Measurements from ENCODE around the gene IER5L. TPM values are rescaled to one million over a fixed set of nuclear protein-coding genes. Genes with fewer than 3 reads are reported as not detected.

The IER5L gene
- total and polyA plus RNA-seq, 9 of the 15 experiments (the other 6 are each of a cell fraction or from before 2014, with no cell fraction given), result 0.14 to 11.9 (median 0.52) TPM

GRCh38 chr9:129218918-129219317, 40.9 kb upstream of the IER5L start (continued):
- TF ChIP-seq CHD4 (IDR thresholded peaks at IDR 0.05; ENCODE audit: insufficient read depth, insufficient replicate concordance, low read depth, low read length, poor library complexity, severe bottlenecking) (peak; percentile 73), SUPT5H (IDR thresholded peaks at IDR 0.05) (no peak), CEBPB (tag; IDR thresholded peaks at IDR 0.05) (no peak), ARID1B (IDR thresholded peaks at IDR 0.05) (no peak), TEAD2 (tag; IDR thresholded peaks at IDR 0.05) (no peak), ZNF707 (CRISPR knock-in tag; conservative IDR thresholded peaks at IDR 0.05) (no peak), CEBPG (CRISPR knock-in tag; IDR thresholded peaks at IDR 0.05) (peak; percentile 43; the same call in 1 of the 2 replicates), CEBPG (tag; conservative IDR thresholded peaks at IDR 0.05 in 1 of 2, IDR thresholded peaks at IDR 0.05 in 1 of 2) (no peak), ARID2 (IDR thresholded peaks at IDR 0.05) (no peak), ZNF398 (CRISPR knock-in tag; IDR thresholded peaks at IDR 0.05) (no peak), RBM25 (IDR thresholded peaks at IDR 0.05; ENCODE audit: low read depth, low read length, severe bottlenecking) (peak; percentile 73), ARID4B (CRISPR knock-in tag; IDR thresholded peaks at IDR 0.05) (no peak), NUFIP1 (IDR thresholded peaks at IDR 0.05; ENCODE audit: partially characterized antibody) (no peak), ZNF785 (CRISPR knock-in tag; IDR thresholded peaks at IDR 0.05) (no peak), MLLT1 (IDR thresholded peaks at IDR 0.05) (no peak), ZNF609 (CRISPR knock-in tag; IDR thresholded peaks at IDR 0.05; ENCODE audit: borderline replicate concordance) (no peak), BCOR (IDR thresholded peaks at IDR 0.05) (peak; percentile 94)

Measured in K562 (cell line).